ENCODE results near the gene LEMD2.

The LEMD2 gene

GRCh38 chr6:33787346-33787953 lies 1.5 kb downstream of the LEMD2 start:
- H3K4me1 ChIP-seq (ENCODE audit: insufficient read depth, low read length, poor library complexity, severe bottlenecking): peaks cover 46% of the 10 kb centered on the region
- TF ChIP-seq CTCF (conservative IDR thresholded peaks at IDR 0.05; ENCODE audit: low read length) (no peak), EZH2phosphoT487 (IDR thresholded peaks at IDR 0.05; ENCODE audit: borderline replicate concordance) (no peak)

GRCh38 chr6:33786736-33787135 lies 2.2 kb downstream of the LEMD2 start:
- Histone ChIP-seq H3K9ac (ENCODE audit: low read depth, low read length, poor library complexity, severe bottlenecking) (peak overlapping the region; percentile 83), H3K27me3 (ENCODE audit: insufficient read depth, low read length, poor library complexity, severe bottlenecking) (no peaks in the 10 kb centered on the region), H3K36me3 (ENCODE audit: insufficient read depth, low read length) (peaks cover 7% of the 10 kb centered on the region; the same call in 1 of the 2 replicates), H3K9me2 (replicated peaks; ENCODE audit: low read depth, low read length) (no peaks in the 10 kb centered on the region), H4K20me1 (ENCODE audit: insufficient read depth, low read length, poor library complexity, severe bottlenecking) (peaks cover 34% of the 10 kb centered on the region), H3K4me1 (ENCODE audit: insufficient read depth, low read length, poor library complexity, severe bottlenecking) (peaks cover 46% of the 10 kb centered on the region), H3K4me2 (ENCODE audit: low read depth, low read length, poor library complexity, severe bottlenecking) (peak overlapping the region; percentile 98), H3K4me3 (ENCODE audit: low read length, poor library complexity, severe bottlenecking) (peak overlapping the region; percentile 93), H2AFZ (ENCODE audit: low read length) (no peak overlapping the region), H3K79me2 (ENCODE audit: insufficient read depth, low read length) (peaks cover 65% of the 10 kb centered on the region), H3F3A (ENCODE audit: low read depth) (no peaks in the 10 kb centered on the region), H3K9me3 (ENCODE audit: insufficient read depth, low read depth, low read length) (no peaks in the 10 kb centered on the region)
- TF ChIP-seq EZH2phosphoT487 (IDR thresholded peaks at IDR 0.05; ENCODE audit: borderline replicate concordance): no peak
- TF ChIP-seq CTCF (conservative IDR thresholded peaks at IDR 0.05; ENCODE audit: low read length): no peak

More at GRCh38 chr6:33787346-33787953, 1.5 kb downstream of the LEMD2 start:
- peak overlapping the region; percentile 83 for H3K9ac ChIP-seq (ENCODE audit: low read depth, low read length, poor library complexity, severe bottlenecking)
- peak overlapping the region; percentile 98 for H3K4me2 ChIP-seq (ENCODE audit: low read depth, low read length, poor library complexity, severe bottlenecking)
- H2AFZ ChIP-seq (ENCODE audit: low read length): no peak overlapping the region
- H3K79me2 ChIP-seq (ENCODE audit: insufficient read depth, low read length): peaks cover 64% of the 10 kb centered on the region
- H3K4me3 ChIP-seq (ENCODE audit: low read length, poor library complexity, severe bottlenecking): peak overlapping the region; percentile 93
- no peaks in the 10 kb centered on the region for H3K9me3 ChIP-seq (ENCODE audit: insufficient read depth, low read depth, low read length)
- peaks cover 7% of the 10 kb centered on the region; the same call in 1 of the 2 replicates for H3K36me3 ChIP-seq (ENCODE audit: insufficient read depth, low read length)
- no peaks in the 10 kb centered on the region for H3F3A ChIP-seq (ENCODE audit: low read depth)
- no peaks in the 10 kb centered on the region for H3K9me2 ChIP-seq (replicated peaks; ENCODE audit: low read depth, low read length)
- peaks cover 34% of the 10 kb centered on the region for H4K20me1 ChIP-seq (ENCODE audit: insufficient read depth, low read length, poor library complexity, severe bottlenecking)
- no peaks in the 10 kb centered on the region for H3K27me3 ChIP-seq (ENCODE audit: insufficient read depth, low read length, poor library complexity, severe bottlenecking)

GRCh38 chr6:33785778-33786177 lies 3.2 kb downstream of the LEMD2 start:
- no peaks in the 10 kb centered on the region for H3K9me2 ChIP-seq (replicated peaks; ENCODE audit: low read depth, low read length)
- H3K4me2 ChIP-seq (ENCODE audit: low read depth, low read length, poor library complexity, severe bottlenecking): peak overlapping the region; percentile 98
- no peaks in the 10 kb centered on the region for H3F3A ChIP-seq (ENCODE audit: low read depth)
- TF ChIP-seq EZH2phosphoT487 (IDR thresholded peaks at IDR 0.05; ENCODE audit: borderline replicate concordance) (no peak), CTCF (conservative IDR thresholded peaks at IDR 0.05; ENCODE audit: low read length) (no peak)
- peaks cover 11% of the 10 kb centered on the region; the same call in 1 of the 2 replicates for H3K36me3 ChIP-seq (ENCODE audit: insufficient read depth, low read length)
- no peaks in the 10 kb centered on the region for H3K9me3 ChIP-seq (ENCODE audit: insufficient read depth, low read depth, low read length)
- peaks cover 65% of the 10 kb centered on the region for H3K79me2 ChIP-seq (ENCODE audit: insufficient read depth, low read length)
- peaks cover 41% of the 10 kb centered on the region for H3K4me1 ChIP-seq (ENCODE audit: insufficient read depth, low read length, poor library complexity, severe bottlenecking)
- no peak overlapping the region for H2AFZ ChIP-seq (ENCODE audit: low read length)
- H3K9ac ChIP-seq (ENCODE audit: low read depth, low read length, poor library complexity, severe bottlenecking): peak overlapping the region; percentile 83
- H4K20me1 ChIP-seq (ENCODE audit: insufficient read depth, low read length, poor library complexity, severe bottlenecking): peaks cover 34% of the 10 kb centered on the region
- peak overlapping the region; percentile 93 for H3K4me3 ChIP-seq (ENCODE audit: low read length, poor library complexity, severe bottlenecking)
- H3K27me3 ChIP-seq (ENCODE audit: insufficient read depth, low read length, poor library complexity, severe bottlenecking): no peaks in the 10 kb centered on the region
